HCT116 (cell line): ENCODE data around the gene AMBP. TPM values are rescaled to one million over a fixed set of nuclear protein-coding genes. Genes with fewer than 3 reads are reported as not detected.

Experiments used
- ATAC-seq: fragments of 200-7000 bp; cut with Tn5 transposase; 2 replicates; pipeline ENCODE4 v1.9.1; 2020; ENCODE audit warnings: mild to moderate bottlenecking, moderate library complexity
- BruUV-seq: library from RNA; stranded (reverse); fragments of 400-500 nt; replicated peaks from 2 replicates; lab custom pipeline; 2021; lab: Mats Ljungman, UMichigan
- CTCF ChIA-PET: fragments of 300-600 bp; sonication (Branson Sonifier 250); formaldehyde crosslinking; loops from one replicate; lab custom pipeline; 2021; ENCODE audit warnings: antibody characterized with exemption; lab: Charles Lee
- POLR2A ChIA-PET: fragments of 300-600, 350-600 bp; sonication (Branson Sonifier 250); formaldehyde crosslinking; loops from one replicate; lab custom pipeline; 2021; ENCODE audit warnings: antibody characterized with exemption; lab: Charles Lee
- RAD21 ChIA-PET, 2 experiments: fragments of 300-600 bp; sonication (Branson Sonifier 250); formaldehyde crosslinking; loops; one replicate each; lab custom pipeline; 2023; ENCODE audit warnings: low total read pairs in 2 of 2; ENCODE audit not compliant: uncharacterized antibody in 2 of 2, unreplicated experiment in 2 of 2, low non-redundant PET in 1 of 2; lab: Charles Lee
- DNase-seq: peaks from one replicate; pipeline ENCODE4 v3.0.0-alpha.2; 2010; ENCODE audit warnings: low read depth, low spot score
- H2AFZ ChIP-seq: fragments of 200-600 bp; shearing (Covaris generic), sonication (generic); 2 replicates; pipeline ENCODE4 v1.6.1; 2017; ENCODE audit warnings: low read depth, mixed run types, mixed read lengths, antibody characterized with exemption, low read length; ENCODE audit not compliant: poor library complexity, severe bottlenecking
- H3K27ac ChIP-seq: 2 replicates; pipeline ENCODE4 v1.5.1; 2012; ENCODE audit warnings: low read depth, low read length
- H3K27me3 ChIP-seq: fragments of 200-600 bp; sonication (generic); 2 replicates; pipeline ENCODE4 v1.6.1; 2016; ENCODE audit warnings: mixed run types, low read length, mixed read lengths; ENCODE audit not compliant: insufficient read depth
- H3K36me3 ChIP-seq, 2 experiments: fragments of 200-500 bp in 1 of 2; fragments of 200-600 bp in 1 of 2; sonication (Bioruptor generic) in 1 of 2; sonication (generic) in 1 of 2; 2 replicates each; pipeline versions ENCODE4 v1.5.1 to v1.6.1; 2014 to 2016; ENCODE audit warnings: low read length in 2 of 2, inconsistent platforms in 1 of 2, mixed read lengths in 1 of 2, mixed run types in 1 of 2; ENCODE audit not compliant: insufficient read depth in 2 of 2, control insufficient read depth in 1 of 2
- H3K4me1 ChIP-seq, 2 experiments: fragments of 200-600 bp in 1 of 2; sonication (generic) in 1 of 2; 2 replicates each; pipeline versions ENCODE4 v1.5.1 to v1.6.1; 2012 to 2017; ENCODE audit warnings: low read length in 2 of 2, inconsistent platforms in 1 of 2, mild to moderate bottlenecking in 1 of 2, mixed read lengths in 1 of 2, mixed run types in 1 of 2, moderate library complexity in 1 of 2; ENCODE audit not compliant: insufficient read depth in 2 of 2, control insufficient read depth in 1 of 2
- H3K4me2 ChIP-seq: fragments of 200-600 bp; sonication (generic); 2 replicates; pipeline ENCODE4 v1.6.1; 2017; ENCODE audit warnings: mixed run types, low read length, mixed read lengths
- H3K4me3 ChIP-seq, 2 experiments: fragments of 200-600 bp in 1 of 2; sonication (generic) in 1 of 2; replicated peaks in 1 of 2; 2 replicates each; pipeline ENCODE4 v1.5.1; 2011 to 2016; ENCODE audit warnings: low read length in 2 of 2, control low read depth in 1 of 2, low read depth in 1 of 2, mild to moderate bottlenecking in 1 of 2, mixed read lengths in 1 of 2, mixed run types in 1 of 2
- H3K79me2 ChIP-seq: fragments of 200-600 bp; sonication (generic); 2 replicates; pipeline ENCODE4 v1.6.1; 2017; ENCODE audit warnings: mild to moderate bottlenecking, mixed run types, low read length, moderate library complexity, mixed read lengths; ENCODE audit not compliant: insufficient read depth
- H3K9ac ChIP-seq: fragments of 200-600 bp; sonication (generic); 2 replicates; pipeline ENCODE4 v1.6.1; 2016; ENCODE audit warnings: low read length, mixed read lengths
- H3K9me2 ChIP-seq: fragments of 200-600 bp; sonication (generic), shearing (Covaris generic); 2 replicates; pipeline ENCODE4 v1.6.1; 2017; ENCODE audit warnings: mixed run types, mild to moderate bottlenecking, moderate library complexity; ENCODE audit not compliant: insufficient read depth
- H3K9me3 ChIP-seq, 2 experiments: fragments of 200-500 bp in 1 of 2; fragments of 200-600 bp in 1 of 2; sonication (Bioruptor generic) in 1 of 2; sonication (generic) in 1 of 2; 2 replicates each; pipeline ENCODE4 v1.6.1; 2014 to 2017; ENCODE audit warnings: low read length in 2 of 2, mixed read lengths in 2 of 2, inconsistent platforms in 1 of 2, low read depth in 1 of 2, mild to moderate bottlenecking in 1 of 2, mixed run types in 1 of 2, moderate library complexity in 1 of 2; ENCODE audit not compliant: control insufficient read depth in 1 of 2, insufficient read depth in 1 of 2
- H4K20me1 ChIP-seq: fragments of 200-600 bp; sonication (generic), shearing (Covaris generic); 2 replicates; pipeline ENCODE4 v1.6.1; 2017; ENCODE audit warnings: mixed run types, mild to moderate bottlenecking, moderate library complexity; ENCODE audit not compliant: insufficient read depth
- CEBPB ChIP-seq: IDR thresholded peaks from 2 replicates; pipeline ENCODE4 v1.6.1; 2012; ENCODE audit warnings: low read depth
- EGR1 ChIP-seq: IDR thresholded peaks from 2 replicates; pipeline ENCODE4 v1.6.1; 2012; ENCODE audit warnings: low read depth
- FOSL1 ChIP-seq: IDR thresholded peaks from 2 replicates; pipeline ENCODE4 v1.6.1; 2012; ENCODE audit warnings: low read depth
- JUND ChIP-seq: IDR thresholded peaks from 2 replicates; pipeline ENCODE4 v1.6.1; 2012
- MAX ChIP-seq: IDR thresholded peaks from 2 replicates; pipeline ENCODE4 v1.6.1; 2012
- POLR2A ChIP-seq: IDR thresholded peaks from 2 replicates; pipeline ENCODE4 v1.7.0; 2011; ENCODE audit warnings: borderline replicate concordance; ENCODE audit not compliant: insufficient read depth, insufficient read length; ENCODE audit errors: extremely low read depth
- POLR2AphosphoS5 ChIP-seq: IDR thresholded peaks from 2 replicates; pipeline ENCODE4 v1.6.1; 2011; ENCODE audit warnings: mild to moderate bottlenecking, low read depth, low read length, moderate library complexity
- RAD21 ChIP-seq: IDR thresholded peaks from 2 replicates; pipeline ENCODE4 v1.6.1; 2012; ENCODE audit warnings: low read depth, mild to moderate bottlenecking
- REST ChIP-seq: IDR thresholded peaks from 2 replicates; pipeline ENCODE4 v1.6.1; 2012; ENCODE audit warnings: low read depth
- SIN3A ChIP-seq: IDR thresholded peaks from 2 replicates; pipeline ENCODE4 v1.6.1; 2012; ENCODE audit warnings: low read depth
- SP1 ChIP-seq: IDR thresholded peaks from 2 replicates; pipeline ENCODE4 v1.6.1; 2012; ENCODE audit warnings: low read depth
- ZBTB33 ChIP-seq: IDR thresholded peaks from 2 replicates; pipeline ENCODE4 v1.6.1; 2011; ENCODE audit warnings: mild to moderate bottlenecking, low read length, moderate library complexity; ENCODE audit not compliant: insufficient replicate concordance; ENCODE audit errors: extremely low read depth
- ZNF274 ChIP-seq: fragments of 200-500 bp; sonication (Bioruptor generic); IDR thresholded peaks from 2 replicates; pipeline ENCODE4 v1.6.1; 2014; ENCODE audit warnings: mild to moderate bottlenecking, low read depth, low read length, inconsistent platforms
- intact Hi-C: fragments of 100-400 bp; cut with micrococcal nuclease; formaldehyde crosslinking; loops from 2 replicates; pipeline ENCODE4 v1.10.0; 2022
- total RNA-seq: library from RNA; stranded (reverse); gene quantifications from one replicate; pipeline ENCODE4 v1.2.1, GENCODE V29; 2021; ENCODE audit not compliant: unreplicated experiment

AMBP gene
- total RNA-seq, 1 experiment from 2014 or later, result 1.9 TPM

GRCh38 chr9:114037961-114038723 is 40.0 kb downstream of the AMBP start:
- POLR2A ChIA-PET, result no interaction called here
- Histone ChIP-seq H3K4me2 (no peak overlapping the region), H3K9ac (no peak overlapping the region), H3K27ac (no peak overlapping the region), H3K4me3 (no peak overlapping the region), H2AFZ (no peak overlapping the region), H3K9me2 (no peaks in the 10 kb centered on the region), H3K4me1 (no peaks in the 10 kb centered on the region), H3K79me2 (no peaks in the 10 kb centered on the region), H3K27me3 (no peaks in the 10 kb centered on the region), H4K20me1 (no peaks in the 10 kb centered on the region), H3K9me3 (no peaks in the 10 kb centered on the region), H3K36me3 (no peaks in the 10 kb centered on the region)
- ATAC-seq (no peak), DNase-seq (no peak)
- TF ChIP-seq REST (no peak), ZNF274 (no peak), SIN3A (no peak), JUND (no peak), POLR2AphosphoS5 (no peak), RAD21 (no peak), SP1 (no peak), CEBPB (no peak), ZBTB33 (no peak), FOSL1 (no peak), EGR1 (no peak), POLR2A (no peak), MAX (no peak)
- CTCF ChIA-PET, result interaction anchor here (1.2 kb wide), 1 partner anchor 9 kb away, joined by 4 read pairs; no protein-coding TSS in a partner anchor
- RAD21 ChIA-PET, result no interaction called here
- intact Hi-C loops, result no loop called here
- no TSS peak for BruUV-seq
